HG03558 (cell line): ENCODE data around the gene DYNC1H1.

Experiments used
- ATAC-seq: cut with Tn5 transposase; IDR thresholded peaks from one replicate; pipeline ENCODE4 v1.9.1; 2021; ENCODE audit warnings: moderate number of reproducible peaks; ENCODE audit not compliant: unreplicated experiment; ENCODE audit errors: extremely low read depth

DYNC1H1 gene

GRCh38 chr14:101986953-101987352, 22.6 kb downstream of the DYNC1H1 start:
- no peak for ATAC-seq

GRCh38 chr14:101988377-101988776, 24.0 kb downstream of the DYNC1H1 start:
- ATAC-seq: no peak

- no peak for ATAC-seq
Observed at GRCh38 chr14:101991352-101991751, 27.0 kb downstream of the DYNC1H1 start.

- ATAC-seq: peak; percentile 84
Observed at GRCh38 chr14:101992708-101993107, 28.3 kb downstream of the DYNC1H1 start.

- ATAC-seq: no peak
Observed at GRCh38 chr14:101997429-101998336, 33.3 kb downstream of the DYNC1H1 start.

GRCh38 chr14:102000902-102001301, 36.5 kb downstream of the DYNC1H1 start:
- no peak for ATAC-seq

- no peak for ATAC-seq
Observed at GRCh38 chr14:102005336-102005735, 41.0 kb downstream of the DYNC1H1 start.

GRCh38 chr14:102007916-102008418, 43.6 kb downstream of the DYNC1H1 start:
- ATAC-seq: no peak

GRCh38 chr14:102008891-102009290, 44.5 kb downstream of the DYNC1H1 start:
- ATAC-seq: no peak

GRCh38 chr14:102011631-102012030, 47.3 kb downstream of the DYNC1H1 start:
- no peak for ATAC-seq

GRCh38 chr14:102012336-102012735, 48.0 kb downstream of the DYNC1H1 start:
- no peak for ATAC-seq

- ATAC-seq: no peak
Observed at GRCh38 chr14:102013669-102014200, 49.4 kb downstream of the DYNC1H1 start.

- ATAC-seq: no peak
Observed at GRCh38 chr14:102015045-102015685, 50.8 kb downstream of the DYNC1H1 start.

- no peak for ATAC-seq
Observed at GRCh38 chr14:102015771-102016170, 51.4 kb downstream of the DYNC1H1 start.

- no peak for ATAC-seq
Observed at GRCh38 chr14:102016420-102017090, 52.2 kb downstream of the DYNC1H1 start.

- ATAC-seq: no peak
Observed at GRCh38 chr14:102018251-102018650, 53.9 kb downstream of the DYNC1H1 start.

- ATAC-seq: no peak
Observed at GRCh38 chr14:102019006-102019540, 54.7 kb downstream of the DYNC1H1 start.

GRCh38 chr14:102020058-102020971, 55.9 kb downstream of the DYNC1H1 start:
- no peak for ATAC-seq

- ATAC-seq: no peak
Observed at GRCh38 chr14:102026934-102027333, 62.6 kb downstream of the DYNC1H1 start.
